NOMO-1 (cell line): Measurements from ENCODE around the gene RAB7B.
"Not testable (repeated sequence)": the region's sequence is repeated elsewhere in the genome, so short reads cannot be mapped to it uniquely, and the experiment has no call there.

Experiments used
- DNase-seq, 2 experiments: peaks; one replicate each; lab custom pipeline; 2025; ENCODE audit not compliant: unreplicated experiment in 2 of 2; lab: John Stamatoyannopoulos, UW

The RAB7B gene

DNA sequence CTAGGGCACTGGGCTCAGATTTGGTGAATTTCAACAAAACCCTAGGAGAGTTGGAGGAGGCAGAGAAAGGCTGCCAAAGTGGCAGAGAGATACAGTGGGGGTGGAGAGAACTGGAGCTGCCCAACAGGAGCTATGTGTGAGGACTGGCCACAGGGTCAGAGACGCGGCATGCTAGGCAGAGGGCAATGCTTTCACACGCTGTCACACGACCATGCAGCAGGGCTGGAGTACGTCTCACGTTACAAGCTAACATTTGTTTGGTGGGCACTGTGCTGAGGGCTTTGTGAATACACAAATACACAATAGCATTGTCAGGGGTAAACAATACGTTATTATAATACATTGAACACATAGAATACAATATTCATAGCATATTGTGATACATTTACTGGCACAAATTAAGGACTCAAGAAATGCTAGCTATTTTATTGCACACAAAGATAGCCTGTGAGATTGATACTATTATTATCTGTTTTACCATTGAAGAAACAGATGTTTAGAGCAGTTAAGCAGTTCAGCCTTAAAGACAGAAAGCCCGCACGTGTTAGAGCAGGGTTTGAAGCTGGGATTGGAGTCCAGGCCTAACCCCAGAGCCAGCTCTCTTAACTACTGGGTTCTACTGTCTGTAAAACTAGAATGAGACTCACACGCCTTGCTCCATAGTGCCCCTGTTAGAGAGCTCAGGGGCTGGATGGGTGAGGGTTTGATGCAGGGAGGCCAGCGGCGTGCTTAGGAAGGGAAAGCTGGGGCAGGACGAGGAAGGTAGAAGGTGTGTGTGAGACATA lies 4.5 kb downstream of the RAB7B start:
- DNase-seq, result no peak

DNA sequence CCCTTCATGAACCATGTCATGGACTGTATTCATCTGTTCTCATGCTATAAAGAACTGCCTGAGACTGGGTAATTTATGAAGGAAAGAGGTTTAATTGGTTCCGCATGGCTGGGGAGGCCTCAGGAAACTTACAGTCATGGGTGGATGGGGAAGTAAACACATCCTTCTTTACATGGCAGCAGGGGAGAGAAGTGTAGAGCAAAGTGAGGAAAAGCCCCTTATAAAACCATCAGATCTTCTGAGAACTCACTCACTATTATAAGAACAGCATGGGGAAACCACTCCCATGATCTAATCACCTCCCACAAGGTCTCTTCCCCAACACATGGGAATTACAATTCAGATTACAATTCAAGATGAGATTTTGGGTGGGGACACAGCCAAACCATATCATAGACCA lies 6.6 kb downstream of the RAB7B start:
- not testable (repeated sequence) for DNase-seq

- no peak for DNase-seq
These were observed 8.8 kb downstream of the RAB7B start for GRCh38 chr1:205994346-205994745.

DNA sequence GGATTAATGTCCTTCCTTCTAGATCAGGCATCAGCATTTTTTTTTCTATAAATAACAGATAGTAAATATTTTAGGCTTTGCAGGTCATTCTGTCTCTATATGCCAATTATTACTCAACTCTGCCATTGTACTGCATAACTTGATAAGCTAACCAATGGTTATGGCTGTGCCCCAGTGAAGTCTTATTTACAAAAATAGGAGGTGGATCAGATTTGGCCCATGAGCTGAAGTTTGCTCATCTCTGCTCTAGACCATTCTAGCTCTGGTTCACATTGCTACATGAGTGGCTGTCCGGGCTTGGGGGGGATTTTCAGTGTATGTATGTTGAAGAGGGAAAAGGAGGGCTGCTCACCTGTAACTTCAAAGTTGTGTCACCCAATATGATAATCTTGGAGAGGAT lies 10.1 kb downstream of the RAB7B start:
- no peak for DNase-seq

- no peak for DNase-seq
These were observed 10.8 kb downstream of the RAB7B start for GRCh38 chr1:205992218-205992882.

GRCh38 chr1:205991237-205991636 lies 12.0 kb downstream of the RAB7B start:
- DNase-seq, result no peak

DNA sequence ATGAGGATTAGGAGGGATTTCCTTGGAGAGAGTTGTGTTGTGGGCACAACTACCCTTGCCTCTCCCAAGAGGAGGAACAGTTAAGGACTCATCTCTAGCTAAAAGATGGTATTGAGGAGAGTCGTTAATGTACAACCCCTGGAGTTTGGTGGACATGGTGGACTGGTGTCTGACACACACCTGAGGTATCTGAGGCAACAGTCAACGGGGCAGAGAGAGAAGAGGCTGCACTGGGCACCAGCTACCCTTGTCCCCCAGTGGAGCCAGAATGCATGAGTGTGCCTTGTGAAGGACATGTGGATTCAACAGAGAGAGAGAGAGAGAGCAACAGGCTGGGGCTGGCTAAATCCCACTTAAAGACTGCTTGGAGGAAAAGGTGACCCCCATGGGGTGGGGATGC lies 13.0 kb downstream of the RAB7B start:
- DNase-seq, result no peak

GRCh38 chr1:205989786-205990185 lies 13.4 kb downstream of the RAB7B start:
- no peak for DNase-seq

- DNase-seq, result no peak
These were observed 14.6 kb downstream of the RAB7B start for GRCh38 chr1:205988585-205988995.

DNA sequence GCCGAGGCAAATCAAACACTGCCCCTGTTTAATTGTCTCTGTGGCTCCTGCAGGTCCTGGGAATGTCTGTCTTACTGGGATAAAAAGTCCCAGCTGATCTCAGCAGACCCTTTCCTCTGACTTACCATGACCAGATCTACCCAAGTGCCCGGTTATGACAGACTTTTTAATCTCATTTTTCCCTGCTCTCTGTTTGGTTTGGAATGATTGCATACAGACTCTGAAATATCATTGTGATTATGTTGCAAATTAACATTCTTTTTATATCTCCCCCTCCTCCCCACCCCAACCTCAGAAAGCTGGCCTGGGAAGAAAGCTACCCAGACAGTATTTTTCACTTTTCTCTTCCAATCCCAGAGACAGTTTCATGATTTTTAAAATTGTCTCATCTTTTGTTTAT lies 16.3 kb downstream of the RAB7B start:
- no peak for DNase-seq

GRCh38 chr1:205986292-205986691 lies 16.9 kb downstream of the RAB7B start:
- no peak for DNase-seq

GRCh38 chr1:205985330-205986005 lies 17.7 kb downstream of the RAB7B start:
- no peak for DNase-seq

GRCh38 chr1:205983925-205984725 lies 19.1 kb downstream of the RAB7B start:
- peak; percentile 14 to 19 for DNase-seq

- DNase-seq, result no peak
These were observed 21.9 kb downstream of the RAB7B start for GRCh38 chr1:205981257-205981656.

- no peak for DNase-seq
These were observed 22.8 kb downstream of the RAB7B start for GRCh38 chr1:205980237-205980870.

DNA sequence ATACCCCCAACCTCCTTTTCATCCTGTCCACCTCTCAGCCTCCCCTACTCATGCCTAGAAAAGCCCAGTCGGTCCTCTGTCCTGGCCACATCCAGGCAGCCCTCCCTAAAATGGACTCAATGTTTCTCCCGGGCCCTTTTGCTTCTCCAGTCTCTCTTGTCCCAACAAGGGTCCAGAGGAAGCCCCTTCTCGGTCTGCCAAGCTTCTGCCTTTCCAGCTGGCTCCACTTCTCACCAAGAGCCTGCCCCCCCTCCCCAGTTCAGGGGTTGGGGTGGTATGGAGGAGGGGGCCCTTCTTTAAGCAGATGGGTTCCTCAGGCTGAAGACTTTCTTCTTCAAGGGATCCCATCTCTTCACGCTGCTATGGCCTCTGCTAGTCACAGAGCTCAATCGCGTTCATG lies 23.9 kb downstream of the RAB7B start:
- DNase-seq, result no peak

- DNase-seq, result no peak
These were observed 24.5 kb downstream of the RAB7B start for GRCh38 chr1:205978676-205979075.

DNA sequence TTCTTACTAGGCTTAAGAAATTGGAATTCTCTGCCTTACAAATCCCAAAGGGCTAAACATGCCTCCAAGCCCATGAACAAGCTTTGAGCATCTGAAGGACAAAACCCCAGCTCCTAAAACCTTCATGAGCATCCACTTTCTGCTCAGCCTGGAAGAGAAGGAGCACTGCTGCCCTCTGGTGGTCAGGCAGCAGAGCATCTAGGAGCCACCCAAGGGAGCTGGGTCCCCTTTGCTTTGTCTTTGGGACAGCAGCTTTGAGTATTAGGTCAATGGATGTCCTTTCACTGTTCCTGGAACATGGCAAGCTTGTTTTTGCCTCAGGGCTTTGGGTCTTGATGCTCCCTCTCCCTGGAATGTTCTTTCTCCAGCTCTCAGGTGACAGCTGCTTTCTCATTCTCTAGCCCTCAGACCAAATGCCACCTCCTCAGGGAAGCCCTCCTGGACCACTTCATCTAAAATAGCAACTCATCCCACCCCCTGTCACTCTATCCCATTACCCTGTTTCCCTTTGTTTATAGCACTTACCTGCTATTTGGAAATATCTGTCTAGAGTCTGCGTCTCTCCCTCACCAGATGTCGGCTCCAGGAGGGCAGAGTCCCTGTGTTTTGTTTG lies 25.7 kb downstream of the RAB7B start:
- peak; percentile 59 to 76 for DNase-seq

DNA sequence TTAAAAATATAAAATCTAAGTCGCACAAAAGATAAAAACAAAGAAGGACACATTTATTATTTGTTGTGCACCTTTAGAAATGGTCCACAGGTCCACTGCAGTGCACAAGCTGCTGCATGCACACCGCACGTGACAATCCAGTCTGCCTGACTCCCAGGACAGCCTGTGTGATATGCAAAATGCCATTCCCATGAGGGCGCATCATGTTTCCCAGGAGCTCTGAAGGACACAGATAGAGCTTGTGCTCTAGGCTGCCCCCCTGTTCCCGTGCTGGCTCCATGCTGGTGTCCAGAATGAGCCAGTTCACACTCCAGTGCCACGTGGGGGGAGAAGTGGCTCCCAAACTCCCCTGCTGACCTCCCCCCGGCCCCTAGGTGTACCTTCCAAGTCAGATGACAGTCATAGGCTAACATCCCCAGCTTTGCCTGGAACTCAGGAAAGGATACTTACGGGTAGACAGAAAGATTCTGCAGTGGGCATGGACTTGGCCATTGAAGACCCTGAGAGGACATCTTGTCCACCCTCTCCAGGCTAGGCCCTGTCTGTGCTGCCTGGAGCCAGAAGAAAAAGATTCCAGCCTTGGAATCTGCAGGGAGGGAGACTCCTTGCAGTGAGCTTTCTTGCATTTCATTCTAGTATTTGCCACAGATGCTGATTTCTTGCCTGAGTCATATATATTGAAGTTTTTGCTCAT lies 26.3 kb downstream of the RAB7B start:
- no peak for DNase-seq

DNA sequence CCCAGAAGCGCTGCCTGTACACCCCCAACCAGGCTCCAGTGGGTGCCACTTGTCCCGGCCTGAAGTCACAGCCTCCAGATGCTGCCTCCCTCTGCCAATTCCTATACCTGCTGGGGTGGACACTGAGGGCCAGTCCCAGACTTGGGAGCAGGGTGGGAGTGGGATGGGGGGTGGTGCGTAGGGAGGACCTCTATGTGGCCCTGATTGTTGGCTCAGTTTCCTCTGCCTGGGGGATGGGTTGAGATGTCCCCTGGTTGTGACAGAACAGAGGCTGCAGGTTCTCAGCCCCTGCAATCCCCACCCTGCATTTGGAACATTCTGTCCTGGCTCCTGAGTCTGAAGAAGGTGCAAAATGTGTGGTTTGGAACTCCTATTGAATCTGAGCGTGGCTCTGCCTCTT lies 27.2 kb downstream of the RAB7B start:
- no peak for DNase-seq
